ENCODE data around the gene MACO1. TPM values are rescaled to one million over a fixed set of nuclear protein-coding genes. Genes with fewer than 3 reads are reported as not detected.
A peak's percentile ranks its signal among the peaks of the same experiment; 100 is the strongest.
"Not testable (repeated sequence)": the region's sequence is repeated elsewhere in the genome, so short reads cannot be mapped to it uniquely, and the experiment has no call there.

The MACO1 gene
- total and polyA plus RNA-seq, 9 of the 15 experiments (the other 6 are each of a cell fraction or from before 2014, with no cell fraction given) = 4.6 to 28.4 (median 21.7) TPM

GRCh38 chr1:25412872-25413623 is 17.6 kb upstream of the MACO1 start (continued):
- TF ChIP-seq AFF1 (IDR thresholded peaks at IDR 0.05; ENCODE audit: low read depth in 1 of 2, partially characterized antibody in 2 of 2) = peak in 1 of 2 experiments; percentile 87
- peak; percentile 80; the same call in 1 of the 2 replicates for TF ChIP-seq ZNF609 (CRISPR knock-in tag; IDR thresholded peaks at IDR 0.05; ENCODE audit: borderline replicate concordance)
- peak; percentile 21; the same call in 1 of the 2 replicates for TF ChIP-seq ATF3 (IDR thresholded peaks at IDR 0.05)
- not testable (repeated sequence) for TF ChIP-seq ATF3 (CRISPR knock-in tag; conservative IDR thresholded peaks at IDR 0.05)
- TF ChIP-seq DACH1 (IDR thresholded peaks at IDR 0.05; ENCODE audit: partially characterized antibody) = peak; percentile 13
- peak; percentile 78 for TF ChIP-seq NCOA4 (IDR thresholded peaks at IDR 0.05; ENCODE audit: partially characterized antibody)
- peak in 1 of 2 experiments; percentile 79; a peak in 2 of 4 replicates for TF ChIP-seq ZNF639 (CRISPR knock-in tag; conservative IDR thresholded peaks at IDR 0.05 in 1 of 2, IDR thresholded peaks at IDR 0.05 in 1 of 2)
- peak in 1 of 2 experiments; percentile 94; a peak in 2 of 4 replicates for TF ChIP-seq ZMIZ1 (IDR thresholded peaks at IDR 0.05; ENCODE audit: low read depth in 2 of 2, low read length in 2 of 2)
- TF ChIP-seq CTBP1 (IDR thresholded peaks at IDR 0.05; ENCODE audit: borderline replicate concordance) = peak; percentile 98

All from K562 (cell line).